Right hindlimb (tissue), 1 donor: ENCODE results near the gene CHRD.
"Not testable (repeated sequence)": the region's sequence is repeated elsewhere in the genome, so short reads cannot be mapped to it uniquely, and the experiment has no call there.

Source experiments
- DNase-seq: peaks from one replicate; pipeline ENCODE4 v3.0.0-alpha.2; 2018

CHRD gene

GRCh38 chr3:184379358-184380184, at the start of gene CHRD:
CHRD (plus strand) TSS chr3:184380054; CDS start chr3:184380319, 265 bp downstream.
- DNase-seq = peak; percentile 68

- DNase-seq = no peak
These were observed 47.3 kb upstream of the CHRD start for GRCh38 chr3:184332370-184333090.

GRCh38 chr3:184333190-184333589, 46.7 kb upstream of the CHRD start:
- no peak for DNase-seq

GRCh38 chr3:184333700-184334099, 46.2 kb upstream of the CHRD start:
- no peak for DNase-seq

GRCh38 chr3:184334470-184335158, 45.2 kb upstream of the CHRD start:
- DNase-seq = no peak

- DNase-seq = no peak
These were observed 44.6 kb upstream of the CHRD start for GRCh38 chr3:184335291-184335660.

- peak; percentile 92 for DNase-seq
These were observed 44.0 kb upstream of the CHRD start for GRCh38 chr3:184335661-184336546.

- DNase-seq = peak; percentile 57
These were observed 43.1 kb upstream of the CHRD start for GRCh38 chr3:184336547-184337398.

- DNase-seq = peak; percentile 86
These were observed 42.5 kb upstream of the CHRD start, which contains the start of gene FAM131A for GRCh38 chr3:184337399-184337714. FAM131A (plus strand) TSS chr3:184337600; CDS start chr3:184337631, 31 bp downstream.

- DNase-seq = no peak
These were observed 41.9 kb upstream of the CHRD start for GRCh38 chr3:184337981-184338380.

- peak; percentile 93 for DNase-seq
These were observed 41.3 kb upstream of the CHRD start for GRCh38 chr3:184338511-184338945.

GRCh38 chr3:184339001-184339400, 40.9 kb upstream of the CHRD start:
- DNase-seq = no peak

- DNase-seq = not testable (repeated sequence)
These were observed 40.3 kb upstream of the CHRD start for GRCh38 chr3:184339451-184340135.

GRCh38 chr3:184341925-184342324, 37.9 kb upstream of the CHRD start:
- DNase-seq = no peak

- DNase-seq = no peak
These were observed 36.5 kb upstream of the CHRD start for GRCh38 chr3:184343200-184343876.

- no peak for DNase-seq
These were observed 35.1 kb upstream of the CHRD start for GRCh38 chr3:184344579-184345316.

GRCh38 chr3:184345317-184346144, 34.3 kb upstream of the CHRD start:
- DNase-seq = peak; percentile 55

- no peak for DNase-seq
These were observed 33.2 kb upstream of the CHRD start for GRCh38 chr3:184346480-184347190.
